Measurements from ENCODE around the gene PTX4. TPM values are rescaled to one million over a fixed set of nuclear protein-coding genes. Genes with fewer than 3 reads are reported as not detected.

PTX4 gene
- total RNA-seq, 1 donor from 2014 or later: not detected

- no peak for DNase-seq (ENCODE audit: low read depth)
- H3K4me3 ChIP-seq (ENCODE audit: low read depth, low read length): no peak overlapping the region
- TF ChIP-seq CTCF (conservative IDR thresholded peaks at IDR 0.05; ENCODE audit: low read depth, low read length): no peak
These were observed 6.0 kb upstream of the PTX4 start for GRCh38 chr16:1494711-1495110.

- peak; percentile 31 for TF ChIP-seq CTCF (conservative IDR thresholded peaks at IDR 0.05; ENCODE audit: low read depth, low read length)
- no peak for DNase-seq (ENCODE audit: low read depth)
- H3K4me3 ChIP-seq (ENCODE audit: low read depth, low read length): peak overlapping the region; percentile 89
These were observed 5.4 kb upstream of the PTX4 start for GRCh38 chr16:1494129-1494640.

- DNase-seq (ENCODE audit: low read depth): no peak
- peak overlapping the region; percentile 89 for H3K4me3 ChIP-seq (ENCODE audit: low read depth, low read length)
- TF ChIP-seq CTCF (conservative IDR thresholded peaks at IDR 0.05; ENCODE audit: low read depth, low read length): no peak
These were observed 5.0 kb upstream of the PTX4 start for GRCh38 chr16:1493746-1494094.

- DNase-seq (ENCODE audit: low read depth): no peak
- peak within 1 kb of the TSS; percentile 89 for H3K4me3 ChIP-seq (ENCODE audit: low read depth, low read length)
- TF ChIP-seq CTCF (conservative IDR thresholded peaks at IDR 0.05; ENCODE audit: low read depth, low read length): no peak
These were observed 4.4 kb upstream of the PTX4 start, which contains the start of gene TELO2 for GRCh38 chr16:1492923-1493745. TSS of gene TELO2 (plus strand) at chr16:1493360. CDS start at chr16:1494282, 922 bp downstream.

GRCh38 chr16:1492082-1492922 is 3.6 kb upstream of the PTX4 start:
- no peak for DNase-seq (ENCODE audit: low read depth)
- H3K4me3 ChIP-seq (ENCODE audit: low read depth, low read length): peak overlapping the region; percentile 89
- TF ChIP-seq CTCF (conservative IDR thresholded peaks at IDR 0.05; ENCODE audit: low read depth, low read length): no peak

- no peak for TF ChIP-seq CTCF (conservative IDR thresholded peaks at IDR 0.05; ENCODE audit: low read depth, low read length)
- DNase-seq (ENCODE audit: low read depth): no peak
- no peak overlapping the region for H3K4me3 ChIP-seq (ENCODE audit: low read depth, low read length)
These were observed 2.6 kb upstream of the PTX4 start for GRCh38 chr16:1491327-1491726.

Data from epithelial cell of proximal tubule (primary cell).